Ishikawa (cell line): ENCODE results near the gene PACC1.

Experiments used
- CREB1 ChIP-seq: IDR thresholded peaks from 2 replicates; pipeline ENCODE4 v1.6.1; 2012; ENCODE audit warnings: low read depth
- EP300 ChIP-seq: IDR thresholded peaks from 2 replicates; pipeline ENCODE4 v1.6.1; 2012; ENCODE audit warnings: borderline replicate concordance
- RAD21 ChIP-seq: IDR thresholded peaks from 2 replicates; pipeline ENCODE4 v1.6.1; 2012; ENCODE audit warnings: low read depth
- ZBTB7A ChIP-seq: IDR thresholded peaks from 2 replicates; pipeline ENCODE4 v1.6.1; 2012; ENCODE audit warnings: low read depth
- TF ChIP-seq, protein P1 (sequence below): IDR thresholded peaks from 2 replicates; pipeline ENCODE4 v1.6.1; 2012; ENCODE audit warnings: low read depth, mild to moderate bottlenecking

DNA sequence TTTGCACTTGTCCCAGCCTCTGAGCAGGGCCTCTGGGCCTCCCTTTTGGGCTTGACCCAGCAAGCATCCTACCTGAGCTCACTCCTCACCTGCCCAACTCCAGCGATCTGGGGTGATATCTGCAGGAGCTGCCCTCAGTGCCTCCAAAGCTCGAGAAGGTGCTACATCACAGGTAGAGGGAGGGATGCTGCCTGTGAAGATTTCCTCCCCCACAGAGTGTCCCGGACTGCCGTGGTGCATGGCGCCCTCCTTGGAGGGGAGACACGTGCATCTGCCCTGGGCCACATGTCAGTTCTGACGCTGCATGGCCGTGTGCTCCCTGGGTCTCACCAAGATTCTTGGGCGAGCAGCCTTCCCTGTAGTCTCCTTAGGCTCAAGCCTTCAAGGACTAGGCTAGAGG is 45.7 kb upstream of the PACC1 start:
- no peak for TF ChIP-seq RAD21
- no peak for TF ChIP-seq EP300
- TF ChIP-seq CREB1 = no peak
- TF ChIP-seq, protein P1, sequence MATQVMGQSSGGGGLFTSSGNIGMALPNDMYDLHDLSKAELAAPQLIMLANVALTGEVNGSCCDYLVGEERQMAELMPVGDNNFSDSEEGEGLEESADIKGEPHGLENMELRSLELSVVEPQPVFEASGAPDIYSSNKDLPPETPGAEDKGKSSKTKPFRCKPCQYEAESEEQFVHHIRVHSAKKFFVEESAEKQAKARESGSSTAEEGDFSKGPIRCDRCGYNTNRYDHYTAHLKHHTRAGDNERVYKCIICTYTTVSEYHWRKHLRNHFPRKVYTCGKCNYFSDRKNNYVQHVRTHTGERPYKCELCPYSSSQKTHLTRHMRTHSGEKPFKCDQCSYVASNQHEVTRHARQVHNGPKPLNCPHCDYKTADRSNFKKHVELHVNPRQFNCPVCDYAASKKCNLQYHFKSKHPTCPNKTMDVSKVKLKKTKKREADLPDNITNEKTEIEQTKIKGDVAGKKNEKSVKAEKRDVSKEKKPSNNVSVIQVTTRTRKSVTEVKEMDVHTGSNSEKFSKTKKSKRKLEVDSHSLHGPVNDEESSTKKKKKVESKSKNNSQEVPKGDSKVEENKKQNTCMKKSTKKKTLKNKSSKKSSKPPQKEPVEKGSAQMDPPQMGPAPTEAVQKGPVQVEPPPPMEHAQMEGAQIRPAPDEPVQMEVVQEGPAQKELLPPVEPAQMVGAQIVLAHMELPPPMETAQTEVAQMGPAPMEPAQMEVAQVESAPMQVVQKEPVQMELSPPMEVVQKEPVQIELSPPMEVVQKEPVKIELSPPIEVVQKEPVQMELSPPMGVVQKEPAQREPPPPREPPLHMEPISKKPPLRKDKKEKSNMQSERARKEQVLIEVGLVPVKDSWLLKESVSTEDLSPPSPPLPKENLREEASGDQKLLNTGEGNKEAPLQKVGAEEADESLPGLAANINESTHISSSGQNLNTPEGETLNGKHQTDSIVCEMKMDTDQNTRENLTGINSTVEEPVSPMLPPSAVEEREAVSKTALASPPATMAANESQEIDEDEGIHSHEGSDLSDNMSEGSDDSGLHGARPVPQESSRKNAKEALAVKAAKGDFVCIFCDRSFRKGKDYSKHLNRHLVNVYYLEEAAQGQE = no peak
- no peak for TF ChIP-seq ZBTB7A
